GM12878 (cell line): ENCODE data around the gene TNFAIP2. TPM values are rescaled to one million over a fixed set of nuclear protein-coding genes. Genes with fewer than 3 reads are reported as not detected.

ENCODE experiments used
- ATAC-seq: fragments of 200-7000 bp; cut with Tn5 transposase; 3 replicates; pipeline ENCODE4 v1.9.1; 2020; ENCODE audit warnings: mild to moderate bottlenecking, moderate library complexity
- BruUV-seq: library from RNA; stranded (reverse); fragments of 400-500 nt; replicated peaks from 2 replicates; lab custom pipeline; 2021; lab: Mats Ljungman, UMichigan
- CTCF ChIA-PET: fragments of 300-600 bp; sonication (Branson Sonifier 250); formaldehyde crosslinking; extraction: SDS; loops from one replicate; lab custom pipeline; 2021; ENCODE audit warnings: inconsistent platforms; lab: Yijun Ruan, JAX
- POLR2A ChIA-PET: fragments of 350-600 bp; formaldehyde crosslinking; extraction: SDS; loops from one replicate; lab custom pipeline; 2021; ENCODE audit warnings: inconsistent platforms; lab: Charles Lee
- RAD21 ChIA-PET: fragments of 300-600 bp; sonication (Branson Sonifier 250); formaldehyde crosslinking; loops from one replicate; lab custom pipeline; 2023; ENCODE audit warnings: antibody characterized with exemption; ENCODE audit not compliant: unreplicated experiment; lab: Charles Lee
- SMC1A ChIA-PET: fragments of 300-600 bp; sonication (Branson Sonifier 250); formaldehyde crosslinking; loops from one replicate; lab custom pipeline; 2023; ENCODE audit not compliant: unreplicated experiment, uncharacterized antibody; lab: Charles Lee
- DNase-seq: peaks from one replicate; pipeline ENCODE4 v3.0.0-alpha.2; 2011; ENCODE audit warnings: low read depth, low spot score
- FAIRE-seq: peaks from 3 replicates; lab custom pipeline; 2011; peaks lifted over from hg19 to GRCh38; lab: Jason Lieb, UNC
- H2AFZ ChIP-seq: 2 replicates; pipeline ENCODE4 v1.6.0; 2011; ENCODE audit warnings: low read depth, low read length, control low read depth; ENCODE audit not compliant: control insufficient read depth
- H3K27ac ChIP-seq: 2 replicates; pipeline ENCODE4 v1.5.1; 2011; ENCODE audit warnings: control low read depth; ENCODE audit not compliant: control insufficient read depth, insufficient read depth
- H3K27me3 ChIP-seq, 2 experiments: replicated peaks in 1 of 2; 2 replicates each; pipeline versions ENCODE4 v1.6.0 to v1.6.1; 2011; ENCODE audit warnings: low read length in 1 of 2; ENCODE audit not compliant: control insufficient read depth in 2 of 2, insufficient read depth in 2 of 2
- H3K36me3 ChIP-seq, 2 experiments: 2 replicates each; pipeline ENCODE4 v1.5.1; 2011; ENCODE audit warnings: low read length in 1 of 2; ENCODE audit not compliant: control insufficient read depth in 2 of 2, insufficient read depth in 2 of 2
- H3K4me1 ChIP-seq: 2 replicates; pipeline ENCODE4 v1.6.1; 2011; ENCODE audit warnings: mild to moderate bottlenecking, low read length, moderate library complexity, mixed read lengths; ENCODE audit not compliant: control insufficient read depth, insufficient read depth
- H3K4me2 ChIP-seq: 2 replicates; pipeline ENCODE4 v1.6.0; 2011; ENCODE audit warnings: control low read depth; ENCODE audit not compliant: control insufficient read depth, insufficient read depth
- H3K4me3 ChIP-seq: fragments of 200-600 bp; sonication (generic); 2 replicates; pipeline ENCODE4 v1.5.1; 2016
- H3K79me2 ChIP-seq: 2 replicates; pipeline ENCODE4 v1.6.0; 2011; ENCODE audit warnings: low read length; ENCODE audit not compliant: control insufficient read depth, insufficient read depth
- H3K9ac ChIP-seq: 2 replicates; pipeline ENCODE4 v1.8.0; 2011; ENCODE audit warnings: low read length, control low read depth, mixed read lengths; ENCODE audit not compliant: control insufficient read depth, insufficient read depth
- H3K9me3 ChIP-seq: replicated peaks from 3 replicates; pipeline ENCODE4 v1.5.1; 2011; ENCODE audit warnings: mild to moderate bottlenecking, low read length; ENCODE audit not compliant: control insufficient read depth, insufficient read depth
- H4K20me1 ChIP-seq: 2 replicates; pipeline ENCODE4 v1.6.0; 2011; ENCODE audit not compliant: control insufficient read depth, insufficient read depth
- BRCA1 ChIP-seq: IDR thresholded peaks from 2 replicates; pipeline ENCODE4 v1.6.1; 2011; ENCODE audit warnings: low read depth, low read length, improper control_type of control experiment
- NBN ChIP-seq: fragments of 450-650 bp; IDR thresholded peaks from 2 replicates; pipeline ENCODE4 v1.6.1; 2016
- PAX5 ChIP-seq: IDR thresholded peaks from 2 replicates; pipeline ENCODE4 v1.6.1; 2011; ENCODE audit warnings: low read depth, low read length, borderline replicate concordance
- POLR2AphosphoS2 ChIP-seq: IDR thresholded peaks from 2 replicates; pipeline ENCODE4 v1.6.1; 2011; ENCODE audit warnings: low read depth, mild to moderate bottlenecking, low read length, improper control_type of control experiment, moderate library complexity
- POLR2AphosphoS5 ChIP-seq: IDR thresholded peaks from 2 replicates; pipeline ENCODE4 v1.6.1; 2011; ENCODE audit warnings: mild to moderate bottlenecking, low read length, inconsistent platforms
- ZSCAN29 ChIP-seq: fragments of 450-650 bp; IDR thresholded peaks from 2 replicates; pipeline ENCODE4 v1.6.1; 2017; ENCODE audit warnings: mild to moderate bottlenecking, moderate library complexity
- WGBS: methylation state at CpG from one replicate; pipeline ENCODE4 v1.1.6; 2016; ENCODE audit warnings: low lambda C conversion rate; ENCODE audit not compliant: insufficient replicate concordance, insufficient coverage; ENCODE audit errors: missing lambda C conversion rate; 5-methylcytosine and 5-hydroxymethylcytosine counted together
- in situ Hi-C: fragments of 300-500 bp; cut with MboI; formaldehyde crosslinking; loops from 9 replicates; pipeline ENCODE4 v1.14.3; 2018; ENCODE audit warnings: mixed read lengths
- intact Hi-C: fragments of 100-400 bp; cut with micrococcal nuclease; formaldehyde crosslinking; loops from one replicate; pipeline ENCODE4 v1.14.2; 2022; ENCODE audit not compliant: unreplicated experiment
- polyA plus RNA-seq, 11 experiments: library from polyadenylated mRNA; depleted of rRNA in 4 of 11; unstranded in 6 of 11; stranded (reverse) in 5 of 11; fragments of >200 nt; fragmentation: Nextera tagmentation in 4 of 11; fragmentation: Illumina TruSeq in 1 of 11; extraction: Ambion mirVana in 4 of 11; extraction: Trizol in 1 of 11; gene quantifications; 1 replicate in 1 of 11; 2 replicates in 10 of 11; pipeline versions ENCODE4 v1.2.1 to v1.2.3, GENCODE V29; 2011 to 2016; ENCODE audit warnings: inconsistent platforms in 2 of 11, missing spikeins in 2 of 11, low read depth in 1 of 11
- total RNA-seq, 4 experiments: library from RNA; depleted of rRNA in 3 of 4; stranded (reverse); fragments of >200 nt in 3 of 4; fragmentation: Illumina TruSeq in 1 of 4; extraction: Trizol in 1 of 4; gene quantifications; 2 replicates each; pipeline versions ENCODE4 v1.2.1 to v1.2.3, GENCODE V29; 2013 to 2021

Gene TNFAIP2
- total and polyA plus RNA-seq, 10 of the 15 experiments (the other 5 are each of a cell fraction or from before 2014, with no cell fraction given) = 7.1 to 150 (median 74.5) TPM

DNA sequence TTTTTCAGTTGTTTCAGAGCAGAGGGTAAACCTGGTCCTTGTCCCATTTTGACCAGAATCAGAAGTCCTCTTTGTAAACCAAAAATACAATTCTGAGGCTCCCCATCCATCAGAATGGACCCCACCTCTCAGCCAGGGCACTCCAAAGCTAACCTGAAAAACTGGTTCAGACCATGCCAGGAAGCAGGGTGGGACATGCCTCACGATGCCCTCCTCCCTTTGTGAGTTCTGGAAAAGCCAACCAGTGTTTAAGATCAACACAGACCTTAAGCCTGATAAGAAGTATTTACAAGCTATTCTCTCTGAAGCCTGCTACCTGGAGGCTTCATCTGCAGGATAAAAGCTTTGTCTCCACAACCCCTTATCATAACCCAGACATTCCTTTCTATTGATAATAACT, 35.4 kb downstream of the TNFAIP2 start:
- Histone ChIP-seq H3K27ac (no peak overlapping the region), H3K4me3 (no peak overlapping the region), H3K79me2 (no peaks in the 10 kb centered on the region), H4K20me1 (no peaks in the 10 kb centered on the region), H3K27me3 (peaks cover 0 to 3% of the 10 kb centered on the region in 2 experiments; a peak in 2 of 4 replicates), H3K9me3 (no peaks in the 10 kb centered on the region), H3K4me2 (no peak overlapping the region), H2AFZ (no peak overlapping the region), H3K36me3 (no peaks in the 10 kb centered on the region), H3K9ac (no peak overlapping the region), H3K4me1 (no peaks in the 10 kb centered on the region)
- no peak for ATAC-seq
- SMC1A ChIA-PET = no interaction called here
- no peak for DNase-seq
- TF ChIP-seq NBN (no peak), BRCA1 (no peak)
- in situ Hi-C loops = no loop called here
- CTCF ChIA-PET = no interaction called here
- POLR2A ChIA-PET = no interaction called here
- intact Hi-C loops = no loop called here
- no TSS peak for BruUV-seq
- FAIRE-seq = no peak
- RAD21 ChIA-PET = interaction anchor here (1.0 kb wide), 1 partner anchor 54 kb away, joined by 3 read pairs; no protein-coding TSS in a partner anchor
- WGBS = 0% methylated on average over 1 of the region's 1 CpG

DNA sequence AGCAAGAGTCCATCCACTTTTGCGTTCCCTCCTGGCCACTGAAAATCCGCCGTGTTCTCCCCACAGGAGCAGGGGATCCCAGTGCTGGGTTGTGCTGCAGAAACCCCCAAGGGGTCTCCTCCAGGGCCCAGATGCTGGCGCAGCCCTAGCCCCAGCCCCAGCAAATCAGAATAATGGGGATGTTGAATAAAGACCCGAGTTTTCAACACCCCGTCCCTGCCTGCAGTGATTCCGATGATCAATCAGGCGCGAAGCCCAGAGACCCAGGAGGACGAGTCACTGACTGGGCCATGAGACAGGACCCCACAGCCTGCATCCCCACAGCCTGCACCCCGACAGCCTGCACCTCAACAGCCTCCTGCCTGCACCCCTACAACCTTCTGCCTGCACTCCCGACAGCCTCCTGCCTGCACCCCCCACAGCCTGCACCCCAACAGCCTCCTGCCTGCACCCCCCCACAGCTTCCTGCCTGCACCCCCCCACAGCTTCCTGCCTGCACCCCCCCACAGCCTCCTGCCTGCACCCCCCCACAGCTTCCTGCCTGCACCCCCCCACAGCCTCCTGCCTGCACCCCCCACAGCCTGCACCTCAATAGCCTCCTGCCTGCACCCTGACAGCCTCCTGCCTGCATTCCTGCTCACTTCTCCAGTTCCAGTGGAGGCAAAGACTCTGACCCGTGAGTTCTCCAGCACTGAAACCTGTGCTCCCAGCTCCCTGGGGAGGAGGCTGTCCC, 37.2 kb downstream of the TNFAIP2 start:
- CTCF ChIA-PET = interaction anchor here (1.3 kb wide), 1 partner anchor 55 kb away, joined by 5 read pairs; no protein-coding TSS in a partner anchor
- no peak overlapping the region for H3K9ac ChIP-seq
- no peaks in the 10 kb centered on the region for H3K79me2 ChIP-seq
- no peak for FAIRE-seq
- no peak for ATAC-seq
- H3K9me3 ChIP-seq = no peaks in the 10 kb centered on the region; the same call in 2 of the 3 replicates
- no peak overlapping the region for H3K4me3 ChIP-seq
- in situ Hi-C loops (no loop called here), intact Hi-C loops (no loop called here)
- RAD21 ChIA-PET = no interaction called here
- H4K20me1 ChIP-seq = no peaks in the 10 kb centered on the region
- BruUV-seq = no TSS peak
- no peak overlapping the region for H3K27ac ChIP-seq
- H3K4me1 ChIP-seq = no peaks in the 10 kb centered on the region
- WGBS = 58% methylated on average over 13 of the region's 13 CpGs
- POLR2A ChIA-PET = no interaction called here
- peaks cover 0 to 3% of the 10 kb centered on the region in 2 experiments; a peak in 3 of 4 replicates for H3K27me3 ChIP-seq
- H3K36me3 ChIP-seq = no peaks in the 10 kb centered on the region
- H3K4me2 ChIP-seq = no peak overlapping the region
- no peak for DNase-seq
- no peak overlapping the region for H2AFZ ChIP-seq
- TF ChIP-seq ZSCAN29 = no peak
- no peak for TF ChIP-seq POLR2AphosphoS2
- TF ChIP-seq PAX5 = no peak
- no peak for TF ChIP-seq POLR2AphosphoS5
- SMC1A ChIA-PET = no interaction called here
